Mucosa of rectum (tissue), 2 donors: ENCODE results near the gene HMGCS2.
"Not testable (repeated sequence)": the region's sequence is repeated elsewhere in the genome, so short reads cannot be mapped to it uniquely, and the experiment has no call there.

Source experiments
- H3K27ac ChIP-seq, 2 donors: one replicate each; pipeline ENCODE4 v1.7.0; 2013; ENCODE audit warnings: inconsistent platforms in 2 of 2, low read depth in 2 of 2, low read length in 2 of 2
- H3K27me3 ChIP-seq, 2 donors: one replicate each; pipeline ENCODE4 v1.7.0; 2013; ENCODE audit warnings: low read length in 2 of 2; ENCODE audit not compliant: control insufficient read depth in 2 of 2, insufficient read depth in 2 of 2
- H3K36me3 ChIP-seq, 2 donors: one replicate each; pipeline ENCODE4 v1.7.0; 2013; ENCODE audit warnings: low read length in 2 of 2; ENCODE audit not compliant: control insufficient read depth in 2 of 2, insufficient read depth in 2 of 2
- H3K4me1 ChIP-seq, 2 donors: one replicate each; pipeline ENCODE4 v1.7.0; 2013; ENCODE audit warnings: low read length in 2 of 2, mild to moderate bottlenecking in 1 of 2; ENCODE audit not compliant: control insufficient read depth in 2 of 2, insufficient read depth in 2 of 2
- H3K4me3 ChIP-seq, 2 donors: one replicate each; pipeline ENCODE4 v1.7.0; 2013; ENCODE audit warnings: low read length in 2 of 2
- H3K9ac ChIP-seq, 2 donors: one replicate each; pipeline ENCODE4 v1.7.0; 2013; ENCODE audit warnings: low read length in 2 of 2, low read depth in 1 of 2, mild to moderate bottlenecking in 1 of 2
- H3K9me3 ChIP-seq, 2 donors: one replicate each; pipeline ENCODE4 v1.7.0; 2013; ENCODE audit warnings: low read length in 2 of 2; ENCODE audit not compliant: control insufficient read depth in 2 of 2
- donor health status: healthy.
- donor health status: Normal muscosa, but diverticular disease.

The HMGCS2 gene

GRCh38 chr1:119706599-119706998 lies 62.1 kb downstream of the HMGCS2 start:
- H3K36me3 ChIP-seq, H3K4me3 ChIP-seq, H3K4me1 ChIP-seq, H3K27me3 ChIP-seq, H3K27ac ChIP-seq, H3K9me3 ChIP-seq, H3K9ac ChIP-seq: not testable (repeated sequence)

- no peak overlapping the region for H3K27ac ChIP-seq
- no peak overlapping the region for H3K4me3 ChIP-seq
Measured at GRCh38 chr1:119703666-119704450, 64.8 kb downstream of the HMGCS2 start.

GRCh38 chr1:119702384-119702783 lies 66.3 kb downstream of the HMGCS2 start:
- H3K4me1 ChIP-seq: no peaks in the 10 kb centered on the region
- H3K9ac ChIP-seq: no peak overlapping the region
- H3K36me3 ChIP-seq: no peaks in the 10 kb centered on the region
- H3K27ac ChIP-seq: no peak overlapping the region
- peaks cover 4 to 7% of the 10 kb centered on the region in 2 donors for H3K9me3 ChIP-seq
- no peaks in the 10 kb centered on the region for H3K27me3 ChIP-seq
- H3K4me3 ChIP-seq: no peak overlapping the region

More at GRCh38 chr1:119703666-119704450, 64.8 kb downstream of the HMGCS2 start:
- Histone ChIP-seq H3K4me1 (no peaks in the 10 kb centered on the region), H3K27me3 (no peaks in the 10 kb centered on the region), H3K9me3 (peaks cover 4 to 7% of the 10 kb centered on the region in 2 donors), H3K36me3 (no peaks in the 10 kb centered on the region), H3K9ac (no peak overlapping the region)

- H3K4me1 ChIP-seq: peaks cover 0 to 4% of the 10 kb centered on the region in 2 donors
- H3K9ac ChIP-seq: no peak overlapping the region
- H3K36me3 ChIP-seq: no peaks in the 10 kb centered on the region
- no peak overlapping the region for H3K4me3 ChIP-seq
- H3K27ac ChIP-seq: no peak overlapping the region
- H3K27me3 ChIP-seq: no peaks in the 10 kb centered on the region
- H3K9me3 ChIP-seq: peaks cover 4 to 7% of the 10 kb centered on the region in 2 donors
Measured at GRCh38 chr1:119701659-119702058, 67.0 kb downstream of the HMGCS2 start.

GRCh38 chr1:119700326-119700725 lies 68.4 kb downstream of the HMGCS2 start:
- Histone ChIP-seq H3K4me1 (peaks cover 0 to 5% of the 10 kb centered on the region in 2 donors), H3K27ac (no peak overlapping the region), H3K9me3 (peaks cover 4 to 7% of the 10 kb centered on the region in 2 donors), H3K27me3 (no peaks in the 10 kb centered on the region), H3K9ac (no peak overlapping the region), H3K4me3 (no peak overlapping the region), H3K36me3 (no peaks in the 10 kb centered on the region)
